Camera-type eye (tissue), 1 donor: ENCODE measurements around the gene MSANTD3. TPM values are rescaled to one million over a fixed set of nuclear protein-coding genes. Genes with fewer than 3 reads are reported as not detected.

Experiments
- total RNA-seq: library from RNA; depleted of rRNA; stranded (reverse); fragments of >200 nt; gene quantifications from one replicate; pipeline ENCODE4 v1.2.3, GENCODE V29; 2014

The MSANTD3 gene, protein sequence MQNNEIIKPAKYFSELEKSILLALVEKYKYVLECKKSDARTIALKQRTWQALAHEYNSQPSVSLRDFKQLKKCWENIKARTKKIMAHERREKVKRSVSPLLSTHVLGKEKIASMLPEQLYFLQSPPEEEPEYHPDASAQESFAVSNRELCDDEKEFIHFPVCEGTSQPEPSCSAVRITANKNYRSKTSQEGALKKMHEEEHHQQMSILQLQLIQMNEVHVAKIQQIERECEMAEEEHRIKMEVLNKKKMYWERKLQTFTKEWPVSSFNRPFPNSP
- 41.9 TPM for total RNA-seq

DNA sequence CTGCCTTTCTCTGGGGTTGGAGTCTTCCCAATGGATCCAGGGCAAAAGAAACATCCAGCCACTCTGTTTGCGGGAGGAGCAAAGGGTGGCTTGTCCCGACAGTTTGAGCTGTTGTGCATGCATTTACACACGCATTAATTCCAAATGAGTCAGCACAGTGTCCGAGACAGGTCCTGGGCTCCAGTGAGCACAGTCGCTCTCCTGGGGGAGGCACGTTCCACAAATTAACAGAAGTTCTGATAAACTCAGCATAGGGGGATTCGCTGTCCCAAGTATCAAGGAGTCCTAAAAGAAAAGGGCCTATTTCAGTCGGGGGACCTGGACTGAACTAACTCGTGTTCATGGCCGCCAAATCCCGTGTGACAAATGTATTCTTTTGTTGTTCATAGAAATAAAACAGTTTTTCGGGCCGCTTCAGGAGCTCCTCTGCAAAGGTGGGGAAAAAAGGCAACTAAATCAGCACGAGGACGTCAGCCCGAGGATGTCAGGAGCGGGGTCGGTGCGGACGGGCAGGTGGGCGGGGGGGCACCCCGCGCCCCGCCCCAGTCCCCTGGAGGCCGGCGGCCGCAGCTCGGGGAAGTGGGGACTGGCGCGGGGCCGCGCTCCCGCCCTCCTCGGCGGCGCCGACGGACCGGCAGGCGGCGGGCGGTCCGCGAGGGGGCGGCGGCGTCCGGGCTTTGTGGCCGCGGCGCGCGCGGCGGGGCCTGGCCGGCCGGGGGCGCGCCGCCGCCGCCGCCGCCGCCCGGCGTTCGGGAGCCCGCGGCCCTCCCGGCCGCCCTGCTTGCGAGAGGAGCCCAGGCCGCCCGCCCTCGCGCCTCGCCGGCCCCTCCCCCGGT, at the start of gene MSANTD3:
TSS of gene MSANTD3 (plus strand) at position 614 of the 836 bp plus-strand sequence. CDS start 14,796 bp downstream, outside the sequence.

DNA sequence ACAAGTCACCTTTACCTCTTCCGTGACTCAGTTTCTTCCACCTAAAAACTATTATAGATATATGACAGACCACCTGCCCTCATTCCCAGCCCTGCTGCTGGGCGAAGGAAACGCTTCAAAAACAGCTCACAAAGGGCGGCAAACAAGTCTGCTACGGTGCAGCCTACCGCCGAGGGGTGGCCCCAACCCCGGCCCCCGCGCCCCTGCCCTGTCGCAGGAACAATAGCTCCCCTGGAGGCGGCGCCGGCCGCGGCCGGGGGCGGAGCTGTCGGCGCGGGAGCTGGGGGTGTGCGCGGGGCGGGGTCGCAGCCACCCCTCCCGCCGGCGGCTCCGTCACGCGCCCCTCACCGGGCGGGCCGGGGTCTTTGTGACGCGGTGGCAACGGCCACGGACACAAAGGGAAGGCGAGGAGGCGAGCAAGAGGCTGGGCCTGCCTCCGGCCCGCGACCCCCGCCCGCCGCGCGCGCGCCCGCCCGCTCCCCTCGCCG, 45.9 kb downstream of the MSANTD3 start, which contains the start of gene TMEFF1:
TSS of gene TMEFF1 (plus strand) at position 362 of the 488 bp plus-strand sequence. CDS start 396 bp downstream, outside the sequence.

Other genes starting within 250 kb of the MSANTD3 start
- 42.6 TPM for gene TEX10, start 74.2 kb upstream of the MSANTD3 start, total RNA-seq
- 29.2 TPM for gene TMEFF1, start 46.0 kb downstream of the MSANTD3 start, total RNA-seq
- gene CAVIN4, start 150.9 kb downstream of the MSANTD3 start, total RNA-seq: 31.4 TPM